HepG2 (cell line): ENCODE data around the gene FPGS. TPM values are rescaled to one million over a fixed set of nuclear protein-coding genes. Genes with fewer than 3 reads are reported as not detected.

Experiments
- ATAC-seq: fragments of 200-7000 bp; cut with Tn5 transposase; 3 replicates; pipeline ENCODE4 v1.9.1; 2020; ENCODE audit warnings: mild to moderate bottlenecking, moderate library complexity
- BruUV-seq: library from RNA; stranded (reverse); fragments of 400-500 nt; replicated peaks from 2 replicates; lab custom pipeline; 2021; lab: Mats Ljungman, UMichigan
- CTCF ChIA-PET: fragments of 300-600 bp; formaldehyde crosslinking; extraction: SDS; loops from one replicate; lab custom pipeline; 2021; ENCODE audit warnings: low total read pairs, inconsistent platforms, low intra/inter-chr PET ratio; lab: Yijun Ruan, JAX
- POLR2A ChIA-PET: fragments of 350-600 bp; sonication (Branson Sonifier 250); formaldehyde crosslinking; loops from one replicate; lab custom pipeline; 2020; ENCODE audit warnings: antibody characterized with exemption, inconsistent platforms; lab: Yijun Ruan, JAX
- DNase-seq: peaks from one replicate; pipeline ENCODE4 v3.0.0-alpha.2; 2015; ENCODE audit warnings: low spot score
- FAIRE-seq: peaks from 3 replicates; lab custom pipeline; 2011; peaks lifted over from hg19 to GRCh38; lab: Jason Lieb, UNC
- H2AFZ ChIP-seq: one replicate; pipeline ENCODE4 v1.6.1; 2011; ENCODE audit warnings: low read length, inconsistent platforms
- H3K27ac ChIP-seq: fragments of 300-600 bp; 3 replicates; pipeline ENCODE4 v1.8.0; 2011; ENCODE audit warnings: mixed run types, mild to moderate bottlenecking, mixed read lengths, low read length, inconsistent platforms; ENCODE audit not compliant: insufficient read depth; ENCODE audit errors: extremely low read length
- H3K27me3 ChIP-seq, 2 experiments: fragments of 200-600 bp in 1 of 2; 2 replicates in 1 of 2; 3 replicates in 1 of 2; pipeline versions ENCODE4 v1.6.0 to v1.8.0; 2011; ENCODE audit warnings: low read length in 2 of 2, mild to moderate bottlenecking in 2 of 2, moderate library complexity in 2 of 2, inconsistent platforms in 1 of 2; ENCODE audit not compliant: insufficient read depth in 2 of 2, control insufficient read depth in 1 of 2
- H3K36me3 ChIP-seq, 2 experiments: fragments of 200-600 bp in 1 of 2; replicated peaks in 1 of 2; 2 replicates in 1 of 2; 3 replicates in 1 of 2; pipeline versions ENCODE4 v1.5.1 to v1.8.0; 2011; ENCODE audit warnings: low read length in 2 of 2, inconsistent platforms in 1 of 2; ENCODE audit not compliant: insufficient read depth in 2 of 2, control insufficient read depth in 1 of 2
- H3K4me1 ChIP-seq: 2 replicates; pipeline ENCODE4 v1.5.1; 2012; ENCODE audit warnings: low read length, inconsistent platforms; ENCODE audit not compliant: insufficient read depth
- H3K4me2 ChIP-seq: 2 replicates; pipeline ENCODE4 v1.6.0; 2011; ENCODE audit warnings: low read depth, low read length, inconsistent platforms
- H3K4me3 ChIP-seq, 3 experiments: fragments of 200-600 bp in 1 of 3; sonication (generic), shearing (Covaris generic) in 1 of 3; replicated peaks in 1 of 3; 2 replicates each; pipeline ENCODE4 v1.5.1; 2011 to 2016; ENCODE audit warnings: low read length in 3 of 3, inconsistent platforms in 2 of 3, low read depth in 2 of 3, mild to moderate bottlenecking in 2 of 3, control low read depth in 1 of 3, mixed read lengths in 1 of 3; ENCODE audit not compliant: insufficient read depth in 1 of 3
- H3K79me2 ChIP-seq: one replicate; pipeline ENCODE4 v1.6.1; 2011; ENCODE audit warnings: low read length, inconsistent platforms; ENCODE audit not compliant: insufficient read depth
- H3K9ac ChIP-seq: 2 replicates; pipeline ENCODE4 v1.6.0; 2011; ENCODE audit warnings: mild to moderate bottlenecking, low read depth, low read length, inconsistent platforms; ENCODE audit not compliant: insufficient read depth
- H3K9me3 ChIP-seq: 2 replicates; pipeline ENCODE4 v1.5.1; 2012; ENCODE audit warnings: mild to moderate bottlenecking, low read length
- H4K20me1 ChIP-seq: 2 replicates; pipeline ENCODE4 v1.6.0; 2011; ENCODE audit warnings: inconsistent platforms, mild to moderate bottlenecking, low read length, moderate library complexity; ENCODE audit not compliant: insufficient read depth
- CEBPB ChIP-seq: IDR thresholded peaks from 2 replicates; pipeline ENCODE4 v1.6.1; 2011; ENCODE audit warnings: low read depth, low read length, improper control_type of control experiment, borderline replicate concordance
- FOSL2 ChIP-seq: sonication (generic); formaldehyde crosslinking; IDR thresholded peaks from 2 replicates; pipeline ENCODE4 v1.4.0; 2020; ENCODE audit warnings: missing genetic modification reagents
- WGBS: methylation state at CpG from one replicate; pipeline ENCODE4 v1.1.6; 2017; ENCODE audit warnings: low lambda C conversion rate; 5-methylcytosine and 5-hydroxymethylcytosine counted together
- in situ Hi-C: cut with HindIII; loops from 2 replicates; pipeline ENCODE4 v1.10.0; 2017; ENCODE audit warnings: low pct_unique_long_range_greater_than_20kb; ENCODE audit not compliant: extremely low pct_ligation_motif_present
- intact Hi-C: fragments of 100-400 bp; cut with micrococcal nuclease; formaldehyde crosslinking; loops from one replicate; pipeline ENCODE4 v1.10.0; 2022; ENCODE audit not compliant: unreplicated experiment
- polyA plus RNA-seq, 8 experiments: library from polyadenylated mRNA; depleted of rRNA in 3 of 8; stranded (reverse) in 7 of 8; unstranded in 1 of 8; fragments of >200 nt; fragmentation: Illumina TruSeq in 4 of 8; extraction: Trizol in 4 of 8; gene quantifications; 2 replicates each; pipeline versions ENCODE4 v1.2.1 to v1.2.3, GENCODE V29; 2011 to 2016; ENCODE audit warnings: low read depth in 4 of 8, missing spikeins in 1 of 8, mixed read lengths in 1 of 8; ENCODE audit not compliant: insufficient read depth in 1 of 8
- total RNA-seq, 5 experiments: library from RNA; depleted of rRNA; stranded (reverse); fragments of >200 nt; fragmentation: Illumina TruSeq; extraction: Trizol; gene quantifications; 2 replicates each; pipeline ENCODE4 v1.2.3, GENCODE V29; 2016; ENCODE audit warnings: low read depth in 1 of 5
- TF ChIP-seq, protein P1 (sequence below): IDR thresholded peaks from 2 replicates; pipeline ENCODE4 v1.6.1; 2016
- TF ChIP-seq, protein P2 (sequence below): sonication (generic); formaldehyde crosslinking; conservative IDR thresholded peaks from 2 replicates; pipeline ENCODE4 v1.4.0; 2020; ENCODE audit warnings: missing genetic modification reagents

FPGS gene
- total and polyA plus RNA-seq, 2 of the 13 experiments (the other 11 are each of a cell fraction or from before 2014, with no cell fraction given) = 35.6 to 36.8 TPM

DNA sequence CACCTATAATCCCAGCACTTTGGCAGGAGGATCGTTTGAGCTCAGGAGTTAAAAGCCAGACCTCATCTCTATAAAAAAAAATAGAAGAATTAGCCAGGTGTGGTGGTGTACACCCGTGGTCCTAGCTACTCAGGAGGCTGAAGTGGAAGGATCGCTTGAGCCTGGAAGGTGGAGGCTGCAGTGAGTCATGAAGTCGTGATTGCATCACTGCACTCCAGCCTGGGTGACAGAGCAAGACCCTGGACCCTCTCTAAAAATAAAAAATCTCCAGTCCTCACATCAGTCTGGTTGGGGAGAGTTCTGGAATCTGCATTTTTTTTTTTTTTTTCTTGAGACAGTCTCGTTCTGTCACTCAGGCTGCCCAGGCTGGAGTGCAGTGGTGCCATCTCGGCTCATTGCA lies 9.3 kb downstream of the FPGS start:
- POLR2A ChIA-PET = interaction anchor here (0.6 kb wide), 1 partner anchor 91 kb away, joined by 4 read pairs; no protein-coding TSS in a partner anchor
- Histone ChIP-seq H2AFZ (no peak overlapping the region), H3K27me3 (no peaks in the 10 kb centered on the region), H3K4me3 (no peak overlapping the region), H3K4me1 (peaks cover 22% of the 10 kb centered on the region), H3K4me2 (no peak overlapping the region), H4K20me1 (no peaks in the 10 kb centered on the region), H3K79me2 (no peaks in the 10 kb centered on the region), H3K9me3 (no peaks in the 10 kb centered on the region), H3K9ac (no peak overlapping the region), H3K36me3 (peaks cover 14 to 46% of the 10 kb centered on the region in 2 experiments; a peak in 4 of 5 replicates), H3K27ac (no peak overlapping the region)
- TF ChIP-seq, protein P1, sequence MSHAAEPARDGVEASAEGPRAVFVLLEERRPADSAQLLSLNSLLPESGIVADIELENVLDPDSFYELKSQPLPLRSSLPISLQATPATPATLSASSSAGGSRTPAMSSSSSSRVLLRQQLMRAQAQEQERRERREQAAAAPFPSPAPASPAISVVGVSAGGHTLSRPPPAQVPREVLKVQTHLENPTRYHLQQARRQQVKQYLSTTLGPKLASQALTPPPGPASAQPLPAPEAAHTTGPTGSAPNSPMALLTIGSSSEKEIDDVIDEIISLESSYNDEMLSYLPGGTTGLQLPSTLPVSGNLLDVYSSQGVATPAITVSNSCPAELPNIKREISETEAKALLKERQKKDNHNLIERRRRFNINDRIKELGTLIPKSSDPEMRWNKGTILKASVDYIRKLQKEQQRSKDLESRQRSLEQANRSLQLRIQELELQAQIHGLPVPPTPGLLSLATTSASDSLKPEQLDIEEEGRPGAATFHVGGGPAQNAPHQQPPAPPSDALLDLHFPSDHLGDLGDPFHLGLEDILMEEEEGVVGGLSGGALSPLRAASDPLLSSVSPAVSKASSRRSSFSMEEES (CRISPR knock-in tag) = no peak
- TF ChIP-seq, protein P2, sequence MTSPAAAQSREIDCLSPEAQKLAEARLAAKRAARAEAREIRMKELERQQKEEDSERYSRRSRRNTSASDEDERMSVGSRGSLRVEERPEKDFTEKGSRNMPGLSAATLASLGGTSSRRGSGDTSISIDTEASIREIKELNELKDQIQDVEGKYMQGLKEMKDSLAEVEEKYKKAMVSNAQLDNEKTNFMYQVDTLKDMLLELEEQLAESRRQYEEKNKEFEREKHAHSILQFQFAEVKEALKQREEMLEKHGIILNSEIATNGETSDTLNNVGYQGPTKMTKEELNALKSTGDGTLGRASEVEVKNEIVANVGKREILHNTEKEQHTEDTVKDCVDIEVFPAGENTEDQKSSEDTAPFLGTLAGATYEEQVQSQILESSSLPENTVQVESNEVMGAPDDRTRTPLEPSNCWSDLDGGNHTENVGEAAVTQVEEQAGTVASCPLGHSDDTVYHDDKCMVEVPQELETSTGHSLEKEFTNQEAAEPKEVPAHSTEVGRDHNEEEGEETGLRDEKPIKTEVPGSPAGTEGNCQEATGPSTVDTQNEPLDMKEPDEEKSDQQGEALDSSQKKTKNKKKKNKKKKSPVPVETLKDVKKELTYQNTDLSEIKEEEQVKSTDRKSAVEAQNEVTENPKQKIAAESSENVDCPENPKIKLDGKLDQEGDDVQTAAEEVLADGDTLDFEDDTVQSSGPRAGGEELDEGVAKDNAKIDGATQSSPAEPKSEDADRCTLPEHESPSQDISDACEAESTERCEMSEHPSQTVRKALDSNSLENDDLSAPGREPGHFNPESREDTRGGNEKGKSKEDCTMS (CRISPR knock-in tag) = no peak
- peak; percentile 36; the same call in 1 of the 2 replicates for TF ChIP-seq CEBPB
- peak; percentile 46; the same call in 1 of the 2 replicates for TF ChIP-seq FOSL2 (CRISPR knock-in tag)
- no peak for DNase-seq
- BruUV-seq = no TSS peak
- in situ Hi-C loops = no loop called here
- FAIRE-seq = no peak
- 91% methylated on average over 6 of the region's 6 CpGs for WGBS
- no peak for ATAC-seq
- CTCF ChIA-PET = no interaction called here
- intact Hi-C loops = no loop called here
